ENCODE data around the gene FLACC1. TPM values are rescaled to one million over a fixed set of nuclear protein-coding genes. Genes with fewer than 3 reads are reported as not detected.

Gene FLACC1
- total RNA-seq, 1 donor from 2014 or later, result 0.23 TPM

Other genes with a start within 250 kb of the FLACC1 start
- gene CFLAR, start 241.2 kb downstream of the FLACC1 start, total RNA-seq, result 457 and 480 TPM in 2 replicates
- 13.5 and 15.7 TPM in 2 replicates for gene CASP10, start 174.2 kb downstream of the FLACC1 start, total RNA-seq
- gene CASP8, start 96.8 kb downstream of the FLACC1 start, total RNA-seq, result 40.5 and 40.6 TPM in 2 replicates
- gene TRAK2, start 94.1 kb upstream of the FLACC1 start, total RNA-seq, result 24.7 and 28.9 TPM in 2 replicates
- gene STRADB, start 94.4 kb upstream of the FLACC1 start, total RNA-seq, result 14.6 and 18.1 TPM in 2 replicates